ENCODE results near the gene RCBTB2. TPM values are rescaled to one million over a fixed set of nuclear protein-coding genes. Genes with fewer than 3 reads are reported as not detected.
"Not testable (repeated sequence)": the region's sequence is repeated elsewhere in the genome, so short reads cannot be mapped to it uniquely, and the experiment has no call there.

RCBTB2 gene
- total RNA-seq, result 1 to 10 TPM; 5.2 to 8.1 (median 6.1) TPM

DNA sequence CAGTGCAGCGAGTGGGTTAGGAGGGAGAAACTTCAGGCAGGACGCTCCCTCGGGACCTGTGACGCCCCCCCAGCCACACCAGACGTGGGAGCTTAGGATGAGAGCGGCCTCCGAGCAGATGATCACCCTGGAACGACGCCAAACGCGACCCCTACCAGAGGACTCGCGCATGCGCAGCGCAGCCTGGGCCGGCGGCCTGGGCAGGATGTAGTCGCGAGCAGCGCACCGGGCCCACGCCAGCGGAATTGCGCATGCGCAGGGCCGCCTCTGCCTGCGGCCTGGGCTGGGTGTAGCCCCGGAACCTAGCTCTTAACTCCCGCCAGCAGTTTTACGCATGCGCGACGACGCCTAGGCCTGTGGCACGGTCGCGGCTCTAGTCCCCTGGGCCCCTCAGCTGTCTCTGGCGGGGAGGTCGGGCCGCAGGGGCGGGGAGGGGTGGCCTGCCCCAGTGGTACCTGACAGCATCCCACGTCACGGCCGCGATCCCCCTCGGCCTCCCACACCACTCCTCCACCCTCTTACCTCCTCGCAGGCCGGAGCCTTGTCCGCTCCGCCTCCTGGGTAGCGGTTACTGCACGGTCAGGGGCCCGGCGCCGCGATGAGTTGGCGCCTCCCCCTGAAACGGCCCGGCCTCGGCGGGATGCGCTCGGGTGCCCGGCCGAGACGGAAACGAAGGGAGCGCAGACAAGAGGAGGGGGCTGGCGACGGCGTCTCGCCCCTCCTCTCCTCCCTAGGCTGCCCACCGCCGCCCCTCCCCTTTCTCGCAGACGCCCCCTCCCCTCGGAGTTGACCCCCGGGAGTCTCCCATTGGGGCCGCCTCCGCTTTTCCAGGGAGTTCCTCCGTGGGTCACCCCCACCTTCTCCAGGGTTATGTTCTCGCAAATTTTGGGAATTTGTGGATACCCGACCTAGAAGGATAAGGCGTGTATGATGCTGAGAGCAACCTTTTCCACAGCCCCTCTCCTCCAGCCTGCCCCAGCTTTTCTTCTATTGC is at the start of gene RCBTB2:
TSS of gene RCBTB2 (minus strand) at position 575 of the 994 bp plus-strand sequence. CDS start 11,141 bp downstream, outside the sequence.
- 1% methylated on average over 59 of the region's 84 CpGs; no CpG with 5 or more reads in 1 of the 2 donors for WGBS, 2 donors (ENCODE audit: low coverage in 1 of 2)
- Histone ChIP-seq H3K36me3 (no peaks in the 10 kb centered on the region), H3K4me3 (peak within 1 kb of the TSS; percentile 51 to 83 (median 67)), H3K9me3 (no peaks in the 10 kb centered on the region), H3K4me1 (peaks cover 0 to 18% (median 8%) of the 10 kb centered on the region in 4 donors), H3K27me3 (no peaks in the 10 kb centered on the region), H3K27ac (peak within 1 kb of the TSS; percentile 90 to 95 (median 92))
- in situ Hi-C loops (cut with MboI; ENCODE audit: low pct_ligation_motif_present in 1 of 4, low pct_unique_long_range_greater_than_20kb in 1 of 4, low sequenced_read_pairs in 3 of 4), result no loop called here
- TF ChIP-seq POLR2A (IDR thresholded peaks at IDR 0.05) (peak; percentile 92), POLR2AphosphoS5 (IDR thresholded peaks at IDR 0.05) (peak; percentile 92 to 95 (median 94)), EP300 (IDR thresholded peaks at IDR 0.05; ENCODE audit: low read depth) (no peak)
- TF ChIP-seq, protein P1, sequence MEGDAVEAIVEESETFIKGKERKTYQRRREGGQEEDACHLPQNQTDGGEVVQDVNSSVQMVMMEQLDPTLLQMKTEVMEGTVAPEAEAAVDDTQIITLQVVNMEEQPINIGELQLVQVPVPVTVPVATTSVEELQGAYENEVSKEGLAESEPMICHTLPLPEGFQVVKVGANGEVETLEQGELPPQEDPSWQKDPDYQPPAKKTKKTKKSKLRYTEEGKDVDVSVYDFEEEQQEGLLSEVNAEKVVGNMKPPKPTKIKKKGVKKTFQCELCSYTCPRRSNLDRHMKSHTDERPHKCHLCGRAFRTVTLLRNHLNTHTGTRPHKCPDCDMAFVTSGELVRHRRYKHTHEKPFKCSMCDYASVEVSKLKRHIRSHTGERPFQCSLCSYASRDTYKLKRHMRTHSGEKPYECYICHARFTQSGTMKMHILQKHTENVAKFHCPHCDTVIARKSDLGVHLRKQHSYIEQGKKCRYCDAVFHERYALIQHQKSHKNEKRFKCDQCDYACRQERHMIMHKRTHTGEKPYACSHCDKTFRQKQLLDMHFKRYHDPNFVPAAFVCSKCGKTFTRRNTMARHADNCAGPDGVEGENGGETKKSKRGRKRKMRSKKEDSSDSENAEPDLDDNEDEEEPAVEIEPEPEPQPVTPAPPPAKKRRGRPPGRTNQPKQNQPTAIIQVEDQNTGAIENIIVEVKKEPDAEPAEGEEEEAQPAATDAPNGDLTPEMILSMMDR (IDR thresholded peaks at IDR 0.05), result no peak
- DNase-seq, result peak; percentile 99
- intact Hi-C loops (cut with DNase I; ENCODE audit: low total_unique reads), result no loop called here

DNA sequence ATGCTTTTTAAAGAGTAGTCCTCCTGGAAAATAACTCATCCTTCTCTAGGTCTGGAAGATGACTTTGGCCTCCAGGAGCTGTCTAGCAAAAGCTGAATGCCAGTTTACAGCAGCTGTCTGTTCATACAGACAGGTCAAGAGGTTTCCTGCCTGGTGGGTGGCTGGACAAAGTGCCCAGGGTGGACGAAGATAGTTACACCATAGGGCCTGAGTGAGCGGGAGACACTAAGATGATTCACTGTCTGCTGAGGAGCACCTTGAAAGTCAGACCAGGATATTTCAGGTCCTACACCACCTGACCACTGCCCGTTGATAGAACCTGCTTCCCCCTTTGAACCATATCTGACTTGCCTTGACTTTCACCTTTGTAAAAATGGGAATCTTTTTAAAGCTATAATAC is 49.2 kb upstream of the RCBTB2 start:
- H3K27me3 ChIP-seq, result no peaks in the 10 kb centered on the region
- intact Hi-C loops (cut with DNase I; ENCODE audit: low total_unique reads) (no loop called here), in situ Hi-C loops (cut with MboI; ENCODE audit: low pct_ligation_motif_present in 1 of 4, low pct_unique_long_range_greater_than_20kb in 1 of 4, low sequenced_read_pairs in 3 of 4) (loop anchor here (5.0 to 25.0 kb wide), 5 partner anchors 180 to 457 kb away; partner anchors contain the start of gene RB1 (in 1 of the 4))
- TF ChIP-seq, protein P1 (IDR thresholded peaks at IDR 0.05), result no peak
- TF ChIP-seq EP300 (IDR thresholded peaks at IDR 0.05; ENCODE audit: low read depth) (no peak), POLR2A (IDR thresholded peaks at IDR 0.05) (no peak), POLR2AphosphoS5 (IDR thresholded peaks at IDR 0.05) (no peak)
- DNase-seq, result no peak
- H3K36me3 ChIP-seq, result no peaks in the 10 kb centered on the region
- peaks cover 5 to 40% (median 26%) of the 10 kb centered on the region in 4 donors for H3K4me1 ChIP-seq
- no peaks in the 10 kb centered on the region for H3K9me3 ChIP-seq
- no peak overlapping the region for H3K4me3 ChIP-seq
- no peak overlapping the region for H3K27ac ChIP-seq
- 92% methylated on average over 3 of the region's 3 CpGs; no CpG with 5 or more reads in 1 of the 2 donors for WGBS, 2 donors (ENCODE audit: low coverage in 1 of 2)

DNA sequence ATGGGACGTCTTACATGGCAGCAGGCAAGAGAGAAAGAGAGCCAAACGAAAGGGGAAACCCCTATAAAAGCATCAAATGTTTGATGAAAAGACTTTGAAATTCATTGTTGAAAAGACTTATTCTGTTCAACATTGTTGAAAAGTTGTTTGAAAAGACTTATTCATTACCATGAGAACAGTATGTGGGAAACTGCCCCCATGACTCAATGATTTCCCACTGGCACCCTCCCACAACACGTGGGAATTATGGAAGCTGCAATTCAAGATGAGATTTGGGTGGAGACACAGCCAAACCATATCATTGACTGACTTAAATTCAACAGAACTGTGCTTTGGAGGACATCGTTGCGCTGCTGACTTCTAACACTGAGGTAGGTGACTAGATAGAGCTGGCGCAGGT is 48.0 kb upstream of the RCBTB2 start:
- DNase-seq, result no peak
- H3K9me3 ChIP-seq, result no peaks in the 10 kb centered on the region
- H3K27me3 ChIP-seq, result no peaks in the 10 kb centered on the region
- H3K27ac ChIP-seq, result no peak overlapping the region
- intact Hi-C loops (cut with DNase I; ENCODE audit: low total_unique reads) (no loop called here), in situ Hi-C loops (cut with MboI; ENCODE audit: low pct_ligation_motif_present in 1 of 4, low pct_unique_long_range_greater_than_20kb in 1 of 4, low sequenced_read_pairs in 3 of 4) (loop anchor here (5.0 to 25.0 kb wide), 5 partner anchors 181 to 456 kb away; partner anchors contain the start of gene RB1 (in 1 of the 4))
- H3K4me1 ChIP-seq, result peaks cover 5 to 29% (median 16%) of the 10 kb centered on the region in 4 donors
- WGBS, 2 donors (ENCODE audit: low coverage in 1 of 2), result 42 to 71% methylated on average over 2 to 6 of the region's 6 CpGs
- no peak for TF ChIP-seq POLR2AphosphoS5 (IDR thresholded peaks at IDR 0.05)
- no peak for TF ChIP-seq POLR2A (IDR thresholded peaks at IDR 0.05)
- TF ChIP-seq EP300 (IDR thresholded peaks at IDR 0.05; ENCODE audit: low read depth), result no peak
- TF ChIP-seq, protein P1 (IDR thresholded peaks at IDR 0.05), result no peak
- no peak overlapping the region for H3K4me3 ChIP-seq
- H3K36me3 ChIP-seq, result no peaks in the 10 kb centered on the region

DNA sequence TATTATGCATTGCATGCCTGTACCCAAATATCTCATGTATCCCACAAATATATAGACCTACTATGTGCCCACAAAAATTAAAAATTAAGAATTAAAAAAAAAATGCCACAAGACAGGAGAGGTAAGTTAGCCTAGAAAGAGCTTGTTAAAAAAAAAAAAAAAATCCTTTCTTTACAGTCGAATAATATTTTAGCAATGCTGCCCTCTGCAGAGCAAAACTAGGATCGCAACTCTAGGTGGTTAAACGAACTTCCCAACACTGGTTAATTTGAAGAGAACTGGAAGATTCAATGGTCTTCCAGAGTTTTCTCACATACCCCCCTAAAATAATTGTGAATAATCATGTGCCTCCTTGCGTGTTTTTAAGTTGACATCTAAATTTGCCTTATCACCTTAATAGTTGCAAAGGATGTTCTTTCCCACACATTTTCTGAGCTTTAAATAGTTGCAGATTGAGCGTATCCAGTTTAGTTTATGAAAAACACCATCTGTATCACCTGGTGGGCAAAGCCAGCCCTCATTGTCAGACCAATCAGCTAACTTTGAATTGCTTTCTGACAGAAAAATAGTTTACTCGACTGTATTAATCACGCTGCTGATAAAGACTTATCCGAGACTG is 47.4 kb upstream of the RCBTB2 start:
- Histone ChIP-seq H3K9me3 (no peaks in the 10 kb centered on the region), H3K36me3 (no peaks in the 10 kb centered on the region), H3K4me1 (peaks cover under 1 to 23% (median 11%) of the 10 kb centered on the region in 4 donors), H3K27me3 (no peaks in the 10 kb centered on the region), H3K4me3 (no peak overlapping the region), H3K27ac (peak overlapping the region; percentile 1 to 50 (median 18))
- in situ Hi-C loops (cut with MboI; ENCODE audit: low pct_ligation_motif_present in 1 of 4, low pct_unique_long_range_greater_than_20kb in 1 of 4, low sequenced_read_pairs in 3 of 4), result loop anchor here (5.0 to 25.0 kb wide), 5 partner anchors 182 to 455 kb away; partner anchors contain the start of gene RB1 (in 1 of the 4)
- TF ChIP-seq, protein P1 (IDR thresholded peaks at IDR 0.05), result peak; percentile 65 to 82 (median 76)
- TF ChIP-seq POLR2A (IDR thresholded peaks at IDR 0.05), result no peak
- intact Hi-C loops (cut with DNase I; ENCODE audit: low total_unique reads), result no loop called here
- peak; percentile 84 for DNase-seq
- WGBS, 2 donors (ENCODE audit: low coverage in 1 of 2), result 30 to 47% methylated on average over 6 to 8 of the region's 8 CpGs

DNA sequence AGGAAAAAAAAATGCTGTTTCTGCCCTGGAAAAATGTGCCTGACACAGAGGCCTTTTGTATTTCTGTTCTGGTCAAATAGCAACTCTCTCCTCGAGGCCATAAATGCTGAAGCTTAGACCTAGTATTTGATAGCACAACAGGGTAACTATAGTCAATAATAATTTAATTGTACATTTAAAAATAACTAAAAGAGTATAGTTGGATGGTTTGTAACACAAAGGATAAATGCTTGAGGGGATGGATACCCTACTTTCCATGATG is 47.0 kb upstream of the RCBTB2 start:
- peaks cover 0 to 18% (median 8%) of the 10 kb centered on the region in 4 donors for H3K4me1 ChIP-seq
- DNase-seq; intact Hi-C loops (cut with DNase I; ENCODE audit: low total_unique reads); H3K27me3 ChIP-seq; H3K9me3 ChIP-seq; H3K4me3 ChIP-seq; H3K36me3 ChIP-seq: not testable (repeated sequence)
- in situ Hi-C loops (cut with MboI; ENCODE audit: low pct_ligation_motif_present in 1 of 4, low pct_unique_long_range_greater_than_20kb in 1 of 4, low sequenced_read_pairs in 3 of 4), result loop anchor here (5.0 to 25.0 kb wide), 5 partner anchors 182 to 455 kb away; partner anchors contain the start of gene RB1 (in 1 of the 4)
- peak overlapping the region; percentile 1 to 50 (median 18) for H3K27ac ChIP-seq
- WGBS, 2 donors (ENCODE audit: low coverage in 1 of 2), result 33 to 40% methylated on average over 1 of the region's 1 CpG
